ENCODE measurements around the gene ITPK1. TPM values are rescaled to one million over a fixed set of nuclear protein-coding genes. Genes with fewer than 3 reads are reported as not detected.

Gene ITPK1
- total and polyA plus RNA-seq, 10 of the 15 experiments (the other 5 are each of a cell fraction or from before 2014, with no cell fraction given) = 1.3 to 73.2 (median 27.0) TPM

GRCh38 chr14:93067088-93067487 lies 48.6 kb downstream of the ITPK1 start:
- Histone ChIP-seq H4K20me1 (ENCODE audit: control insufficient read depth, insufficient read depth) (no peaks in the 10 kb centered on the region), H3K4me3 (no peak overlapping the region), H3K9me3 (replicated peaks; ENCODE audit: control insufficient read depth, insufficient read depth, low read length) (no peaks in the 10 kb centered on the region), H3K27ac (ENCODE audit: control insufficient read depth, insufficient read depth) (peak overlapping the region; percentile 92; the same call in 1 of the 2 replicates), H3K4me1 (ENCODE audit: control insufficient read depth, insufficient read depth, low read length) (peaks cover 46% of the 10 kb centered on the region), H3K4me2 (ENCODE audit: control insufficient read depth, insufficient read depth) (no peak overlapping the region; the same call in 1 of the 2 replicates), H3K27me3 (replicated peaks in 1 of 2; ENCODE audit: control insufficient read depth in 2 of 2, insufficient read depth in 2 of 2, low read length in 1 of 2) (no peaks in the 10 kb centered on the region), H3K9ac (ENCODE audit: control insufficient read depth, insufficient read depth, low read length) (no peak overlapping the region), H3K36me3 (ENCODE audit: control insufficient read depth in 2 of 2, insufficient read depth in 2 of 2, low read length in 1 of 2) (peaks cover 0 to 7% of the 10 kb centered on the region in 2 experiments; a peak in 2 of 4 replicates), H3K79me2 (ENCODE audit: control insufficient read depth, insufficient read depth, low read length) (peaks cover 17% of the 10 kb centered on the region), H2AFZ (ENCODE audit: control insufficient read depth, low read depth, low read length) (no peak overlapping the region)
- FAIRE-seq = no peak
- ChIA-PET SMC1A (ENCODE audit: uncharacterized antibody, unreplicated experiment) (interaction anchor here (1.5 to 5.3 kb wide), 2 partner anchors 21 to 47 kb away, joined by 3 to 31 read pairs; partner anchors contain the start of gene ITPK1), POLR2A (interaction anchor here (0.6 to 1.1 kb wide), 3 partner anchors 12 to 150 kb away, joined by 3 to 4 read pairs (median 3); no protein-coding TSS in a partner anchor), CTCF (interaction anchor here (6.2 kb wide), 1 partner anchor 45 kb away, joined by 43 read pairs; no protein-coding TSS in a partner anchor), RAD21 (ENCODE audit: unreplicated experiment) (interaction anchor here (0.6 to 3.4 kb wide), 4 partner anchors 12 to 140 kb away, joined by 3 to 32 read pairs (median 3); partner anchors contain the start of genes ITPK1 and UBR7)
- no peak for ATAC-seq
- no peak for DNase-seq (ENCODE audit: low read depth, low spot score)
- intact Hi-C loops (cut with micrococcal nuclease; ENCODE audit: unreplicated experiment) (no loop called here), in situ Hi-C loops (cut with MboI) (no loop called here)
- BruUV-seq (replicated peaks) = no TSS peak
- no peak for TF ChIP-seq SIN3A (IDR thresholded peaks at IDR 0.05; ENCODE audit: low read depth, low read length)
- TF ChIP-seq NFYA (IDR thresholded peaks at IDR 0.05; ENCODE audit: borderline replicate concordance, low read depth, low read length) = no peak
- TF ChIP-seq ZNF274 (IDR thresholded peaks at IDR 0.05; ENCODE audit: insufficient read depth, insufficient read length) = no peak
- TF ChIP-seq NRF1 (conservative IDR thresholded peaks at IDR 0.05; ENCODE audit: low read depth, low read length) = no peak
- no peak for TF ChIP-seq ZNF622 (IDR thresholded peaks at IDR 0.05)
- WGBS (ENCODE audit: insufficient coverage, insufficient replicate concordance, low lambda C conversion rate, missing lambda C conversion rate) = 96% methylated on average over 5 of the region's 5 CpGs

- no peaks in the 10 kb centered on the region for H3K27me3 ChIP-seq (replicated peaks in 1 of 2; ENCODE audit: control insufficient read depth in 2 of 2, insufficient read depth in 2 of 2, low read length in 1 of 2)
- peaks cover 0 to 4% of the 10 kb centered on the region in 2 experiments; a peak in 2 of 4 replicates for H3K36me3 ChIP-seq (ENCODE audit: control insufficient read depth in 2 of 2, insufficient read depth in 2 of 2, low read length in 1 of 2)
- H4K20me1 ChIP-seq (ENCODE audit: control insufficient read depth, insufficient read depth) = no peaks in the 10 kb centered on the region
- intact Hi-C loops (cut with micrococcal nuclease; ENCODE audit: unreplicated experiment) (no loop called here), in situ Hi-C loops (cut with MboI) (no loop called here)
- ChIA-PET POLR2A (interaction anchor here (1.5 to 2.6 kb wide), 2 partner anchors 8 to 48 kb away, joined by 6 to 14 read pairs; no protein-coding TSS in a partner anchor), SMC1A (ENCODE audit: uncharacterized antibody, unreplicated experiment) (interaction anchor here (1.3 to 5.3 kb wide), 5 partner anchors 10 to 49 kb away, joined by 3 to 31 read pairs (median 6); partner anchors contain the start of gene ITPK1), CTCF (interaction anchor here (1.3 to 6.2 kb wide), 5 partner anchors 32 to 112 kb away, joined by 4 to 43 read pairs (median 5); no protein-coding TSS in a partner anchor), RAD21 (ENCODE audit: unreplicated experiment) (interaction anchor here (1.2 to 3.4 kb wide), 6 partner anchors 7 to 120 kb away, joined by 3 to 32 read pairs (median 5); partner anchors contain the start of genes ITPK1, LYSET and MOAP1)
- ATAC-seq (peak; percentile 13), DNase-seq (ENCODE audit: low read depth, low spot score) (no peak), FAIRE-seq (no peak)
- BruUV-seq (replicated peaks) = no TSS peak
- peaks cover 17% of the 10 kb centered on the region for H3K79me2 ChIP-seq (ENCODE audit: control insufficient read depth, insufficient read depth, low read length)
- H3K9me3 ChIP-seq (replicated peaks; ENCODE audit: control insufficient read depth, insufficient read depth, low read length) = no peaks in the 10 kb centered on the region
- H2AFZ ChIP-seq (ENCODE audit: control insufficient read depth, low read depth, low read length) = no peak overlapping the region
- peak overlapping the region; percentile 52 for H3K9ac ChIP-seq (ENCODE audit: control insufficient read depth, insufficient read depth, low read length)
- no peak overlapping the region for H3K4me3 ChIP-seq
- peaks cover 62% of the 10 kb centered on the region for H3K4me1 ChIP-seq (ENCODE audit: control insufficient read depth, insufficient read depth, low read length)
- H3K4me2 ChIP-seq (ENCODE audit: control insufficient read depth, insufficient read depth) = peak overlapping the region; percentile 73
- peak overlapping the region; percentile 92 for H3K27ac ChIP-seq (ENCODE audit: control insufficient read depth, insufficient read depth)
- WGBS (ENCODE audit: insufficient coverage, insufficient replicate concordance, low lambda C conversion rate, missing lambda C conversion rate) = 0% methylated on average over 2 of the region's 2 CpGs
- TF ChIP-seq TCF3 (IDR thresholded peaks at IDR 0.05; ENCODE audit: borderline replicate concordance, insufficient read depth, low read depth, low read length) (no peak), HCFC1 (IDR thresholded peaks at IDR 0.05; ENCODE audit: low read length) (no peak), ZNF217 (IDR thresholded peaks at IDR 0.05) (0 out of 2 replicates have a peak, but pooled peaks have one; percentile 28), ZBED1 (IDR thresholded peaks at IDR 0.05; ENCODE audit: borderline replicate concordance) (no peak; the same call in 1 of the 2 replicates), YBX1 (IDR thresholded peaks at IDR 0.05) (no peak), JUNB (IDR thresholded peaks at IDR 0.05) (peak; percentile 38; the same call in 1 of the 2 replicates), ZNF592 (IDR thresholded peaks at IDR 0.05) (peak; percentile 37; the same call in 1 of the 2 replicates), RUNX3 (IDR thresholded peaks at IDR 0.05; ENCODE audit: low read length) (no peak), MTA3 (IDR thresholded peaks at IDR 0.05; ENCODE audit: borderline replicate concordance, low read length) (no peak)
Measured at GRCh38 chr14:93065272-93065730, 50.4 kb downstream of the ITPK1 start.

All from GM12878 (cell line).